Measurements from ENCODE around the gene GNG7. TPM values are rescaled to one million over a fixed set of nuclear protein-coding genes. Genes with fewer than 3 reads are reported as not detected.
"Not testable (repeated sequence)": the region's sequence is repeated elsewhere in the genome, so short reads cannot be mapped to it uniquely, and the experiment has no call there.

The GNG7 gene
- total RNA-seq, 6 experiments from 2014 or later = 1.3 to 3.7 (median 2.3) TPM

GRCh38 chr19:2623798-2624197, 78.7 kb downstream of the GNG7 start:
- Histone ChIP-seq H3K9me3 (no peaks in the 10 kb centered on the region), H3K4me3 (no peak overlapping the region), H3K4me1 (peaks cover 0 to 40% (median 20%) of the 10 kb centered on the region in 4 donors), H3K27ac (no peak overlapping the region), H3K36me3 (no peaks in the 10 kb centered on the region), H3K27me3 (no peaks in the 10 kb centered on the region)
- intact Hi-C loops (cut with DNase I) = no loop called here
- WGBS (ENCODE audit: insufficient coverage, low coverage, low lambda C conversion rate, missing lambda C conversion rate) = 82% methylated on average over 10 of the region's 12 CpGs
- ATAC-seq (no peak), DNase-seq (no peak)
- TF ChIP-seq CTCF (IDR thresholded peaks at IDR 0.05) (no peak), POLR2A (IDR thresholded peaks at IDR 0.05) (no peak)

- peaks cover 0 to 31% (median 15%) of the 10 kb centered on the region in 4 donors for H3K4me1 ChIP-seq
- DNase-seq; ATAC-seq; H3K27ac ChIP-seq; H3K27me3 ChIP-seq; H3K9me3 ChIP-seq; H3K4me3 ChIP-seq; H3K36me3 ChIP-seq; intact Hi-C loops (cut with DNase I): not testable (repeated sequence)
- WGBS (ENCODE audit: insufficient coverage, low coverage, low lambda C conversion rate, missing lambda C conversion rate) = 81% methylated on average over 35 of the region's 40 CpGs
These were observed 80.0 kb downstream of the GNG7 start for GRCh38 chr19:2622371-2622961.

- Histone ChIP-seq H3K27ac (peak overlapping the region in 2 of 3 donors; percentile 12 to 49), H3K4me1 (peaks cover 0 to 13% (median 6%) of the 10 kb centered on the region in 4 donors), H3K4me3 (no peak overlapping the region), H3K27me3 (no peaks in the 10 kb centered on the region), H3K36me3 (no peaks in the 10 kb centered on the region), H3K9me3 (no peaks in the 10 kb centered on the region)
- no peak for ATAC-seq
- intact Hi-C loops (cut with DNase I) = loop anchor here in 1 of 2 donors (10.0 kb wide), 1 partner anchor 144 kb away; the partner anchor contains the start of gene GADD45B
- no peak for TF ChIP-seq POLR2A (IDR thresholded peaks at IDR 0.05)
- no peak for TF ChIP-seq CTCF (IDR thresholded peaks at IDR 0.05)
- peak in 1 of 3 donors; percentile 17 for DNase-seq
- WGBS (ENCODE audit: insufficient coverage, low coverage, low lambda C conversion rate, missing lambda C conversion rate) = 45% methylated on average over 4 of the region's 6 CpGs
These were observed 83.4 kb downstream of the GNG7 start for GRCh38 chr19:2619076-2619475.

GRCh38 chr19:2618611-2619010, 83.9 kb downstream of the GNG7 start:
- H3K27ac ChIP-seq = peak overlapping the region in 2 of 3 donors; percentile 12 to 49
- no peaks in the 10 kb centered on the region for H3K36me3 ChIP-seq
- intact Hi-C loops (cut with DNase I) = loop anchor here in 1 of 2 donors (10.0 kb wide), 1 partner anchor 144 kb away; the partner anchor contains the start of gene GADD45B
- DNase-seq = peak in 1 of 3 donors; percentile 76
- H3K9me3 ChIP-seq = no peaks in the 10 kb centered on the region
- ATAC-seq = peak; percentile 17 to 36 (median 34)
- no peaks in the 10 kb centered on the region for H3K27me3 ChIP-seq
- H3K4me1 ChIP-seq = peaks cover 0 to 13% (median 6%) of the 10 kb centered on the region in 4 donors
- H3K4me3 ChIP-seq = no peak overlapping the region
- no peak for TF ChIP-seq POLR2A (IDR thresholded peaks at IDR 0.05)
- no peak for TF ChIP-seq CTCF (IDR thresholded peaks at IDR 0.05)
- 71% methylated on average over 10 of the region's 10 CpGs for WGBS (ENCODE audit: insufficient coverage, low coverage, low lambda C conversion rate, missing lambda C conversion rate)

GRCh38 chr19:2617393-2618165, 84.9 kb downstream of the GNG7 start:
- 69% methylated on average over 2 of the region's 11 CpGs for WGBS (ENCODE audit: insufficient coverage, low coverage, low lambda C conversion rate, missing lambda C conversion rate)
- ATAC-seq (no peak), DNase-seq (peak in 1 of 3 donors; percentile 50)
- H3K27me3 ChIP-seq = no peaks in the 10 kb centered on the region
- H3K9me3 ChIP-seq = no peaks in the 10 kb centered on the region
- H3K36me3 ChIP-seq = no peaks in the 10 kb centered on the region
- peak overlapping the region in 2 of 3 donors; percentile 67 to 76 for H3K27ac ChIP-seq
- no peak overlapping the region for H3K4me3 ChIP-seq
- intact Hi-C loops (cut with DNase I) = loop anchor here in 1 of 2 donors (10.0 kb wide), 1 partner anchor 143 kb away; the partner anchor contains the start of gene GADD45B
- no peak for TF ChIP-seq CTCF (IDR thresholded peaks at IDR 0.05)
- H3K4me1 ChIP-seq = peaks cover 0 to 13% (median 6%) of the 10 kb centered on the region in 4 donors

Data from right lobe of liver (tissue), 6 donors.